GDM1 (cell line): ENCODE results near the gene DDRGK1.

ENCODE experiments used
- DNase-seq: peaks from one replicate; lab custom pipeline; 2025; lab: John Stamatoyannopoulos, UW

DDRGK1 gene

GRCh38 chr20:3235666-3236324 is 31.3 kb upstream of the DDRGK1 start:
- no peak for DNase-seq

- DNase-seq: no peak
Measured at GRCh38 chr20:3233991-3234498, 29.6 kb upstream of the DDRGK1 start.

- DNase-seq: no peak
Measured at GRCh38 chr20:3233131-3233990, 28.9 kb upstream of the DDRGK1 start.

GRCh38 chr20:3231889-3232588 is 27.6 kb upstream of the DDRGK1 start:
- DNase-seq: no peak

GRCh38 chr20:3231116-3231515 is 26.6 kb upstream of the DDRGK1 start:
- DNase-seq: no peak

GRCh38 chr20:3229798-3230197 is 25.3 kb upstream of the DDRGK1 start:
- no peak for DNase-seq

GRCh38 chr20:3229158-3229557 is 24.7 kb upstream of the DDRGK1 start:
- DNase-seq: no peak

- DNase-seq: no peak
Measured at GRCh38 chr20:3228750-3229032, 24.2 kb upstream of the DDRGK1 start.

- DNase-seq: no peak
Measured at GRCh38 chr20:3227936-3228749, 23.7 kb upstream of the DDRGK1 start.

- DNase-seq: no peak
Measured at GRCh38 chr20:3227506-3227905, 23.0 kb upstream of the DDRGK1 start.

- no peak for DNase-seq
Measured at GRCh38 chr20:3226864-3227263, 22.4 kb upstream of the DDRGK1 start.

GRCh38 chr20:3226093-3226492 is 21.6 kb upstream of the DDRGK1 start:
- no peak for DNase-seq

- no peak for DNase-seq
Measured at GRCh38 chr20:3224681-3225421, 20.4 kb upstream of the DDRGK1 start.

GRCh38 chr20:3223994-3224680 is 19.7 kb upstream of the DDRGK1 start:
- DNase-seq: no peak

- no peak for DNase-seq
Measured at GRCh38 chr20:3223651-3223993, 19.1 kb upstream of the DDRGK1 start.

- DNase-seq: no peak
Measured at GRCh38 chr20:3222635-3223600, 18.4 kb upstream of the DDRGK1 start.

GRCh38 chr20:3221398-3222226 is 17.1 kb upstream of the DDRGK1 start:
- no peak for DNase-seq

GRCh38 chr20:3218307-3218988 is 14.0 kb upstream of the DDRGK1 start:
- DNase-seq: peak; percentile 13
